ENCODE measurements around the gene TFEB.

DNA sequence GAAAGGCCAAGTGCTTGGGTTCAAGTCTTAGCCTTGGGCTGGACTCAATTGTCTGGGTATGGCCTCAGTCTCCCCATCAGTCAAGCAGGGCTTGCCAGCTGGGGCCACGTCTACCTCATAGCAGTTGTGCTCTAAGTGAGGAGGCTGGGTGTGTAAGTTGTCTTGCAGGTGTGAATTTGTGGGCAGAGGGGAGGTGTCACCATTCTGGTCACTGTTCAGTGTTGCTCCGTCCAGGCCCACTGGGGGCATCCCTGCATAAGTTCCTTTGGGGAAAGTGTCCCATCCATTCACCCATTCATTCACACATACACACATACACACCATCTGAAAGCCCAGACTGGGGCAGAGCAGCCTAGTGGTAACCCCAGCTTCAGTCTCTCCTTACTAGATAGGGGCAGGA is 36.3 kb downstream of the TFEB start:
- TF ChIP-seq CTCF (IDR thresholded peaks at IDR 0.05) (no peak), EZH2 (IDR thresholded peaks at IDR 0.05) (no peak), EZH2phosphoT487 (IDR thresholded peaks at IDR 0.05) (no peak)
